Kidney epithelial cell (primary cell): ENCODE data around the gene FOXK1. TPM values are rescaled to one million over a fixed set of nuclear protein-coding genes. Genes with fewer than 3 reads are reported as not detected.

Experiments used
- DNase-seq: peaks from one replicate; pipeline ENCODE4 v3.0.0-alpha.2; 2010; ENCODE audit warnings: low read depth
- H3K27me3 ChIP-seq: 2 replicates; pipeline ENCODE4 v1.6.0; 2011; ENCODE audit warnings: low read length; ENCODE audit not compliant: control insufficient read depth, insufficient read depth
- H3K36me3 ChIP-seq: 2 replicates; pipeline ENCODE4 v1.5.1; 2011; ENCODE audit warnings: low read length; ENCODE audit not compliant: control insufficient read depth, insufficient read depth
- H3K4me3 ChIP-seq: 2 replicates; pipeline ENCODE4 v1.5.1; 2011; ENCODE audit warnings: low read depth, mild to moderate bottlenecking, control low read depth, low read length
- CTCF ChIP-seq: IDR thresholded peaks from 2 replicates; pipeline ENCODE4 v1.5.1; 2011; ENCODE audit warnings: mild to moderate bottlenecking, moderate library complexity, low read length, control low read depth, inconsistent platforms; ENCODE audit not compliant: insufficient read depth, poor library complexity, severe bottlenecking
- total RNA-seq: library from RNA; depleted of rRNA; stranded (reverse); fragments of >200 nt; gene quantifications from 2 replicates; pipeline ENCODE4 v1.2.3, GENCODE V29; 2015

Gene FOXK1
- total RNA-seq, 1 donor from 2014 or later = 48.2 TPM

- Histone ChIP-seq H3K36me3 (peaks cover 2% of the 10 kb centered on the region), H3K27me3 (no peaks in the 10 kb centered on the region), H3K4me3 (no peak overlapping the region)
- DNase-seq = peak; percentile 96
- TF ChIP-seq CTCF = no peak
Observed at GRCh38 chr7:4744391-4745264, 62.5 kb downstream of the FOXK1 start.

DNA sequence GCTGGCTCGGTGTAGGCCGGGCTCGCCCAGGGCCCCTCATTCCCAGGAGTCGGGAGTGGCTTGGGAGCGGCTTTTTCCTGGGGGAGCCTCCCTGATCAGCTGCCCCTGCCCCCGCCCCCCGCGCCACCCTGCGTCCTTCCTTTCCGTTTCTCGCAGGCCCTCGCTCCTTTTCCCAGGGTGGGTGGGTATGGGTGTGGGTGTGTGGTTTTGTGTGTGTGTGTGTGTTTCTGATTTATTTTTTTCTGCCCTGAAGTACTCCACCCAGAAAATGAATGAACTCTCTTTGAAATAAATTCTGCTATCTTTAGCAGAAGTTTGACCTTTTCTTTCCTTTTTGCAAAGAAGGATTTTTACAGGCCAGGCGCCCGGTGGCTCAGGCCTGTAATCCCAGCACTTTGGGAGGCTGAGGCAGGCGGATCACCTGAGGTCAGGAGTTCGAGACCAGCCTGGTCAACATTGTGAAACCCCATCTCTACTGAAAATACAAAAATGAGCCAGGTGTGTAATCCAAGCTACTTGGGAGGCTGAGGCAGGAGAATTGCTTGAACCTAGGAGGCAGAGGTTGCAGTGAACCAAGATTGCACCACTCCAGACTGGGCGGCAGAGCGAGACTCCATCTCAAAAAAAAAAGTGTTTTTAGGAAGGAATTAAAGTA is 63.3 kb downstream of the FOXK1 start:
- DNase-seq = no peak
- H3K36me3 ChIP-seq = peaks cover 2% of the 10 kb centered on the region
- H3K4me3 ChIP-seq = peak overlapping the region; percentile 15
- no peak for TF ChIP-seq CTCF
- no peaks in the 10 kb centered on the region for H3K27me3 ChIP-seq

- peak overlapping the region; percentile 15 for H3K4me3 ChIP-seq
- DNase-seq = no peak
- TF ChIP-seq CTCF = no peak
- no peaks in the 10 kb centered on the region for H3K27me3 ChIP-seq
- H3K36me3 ChIP-seq = peaks cover 2% of the 10 kb centered on the region
Observed at GRCh38 chr7:4745971-4746919, 64.2 kb downstream of the FOXK1 start.

DNA sequence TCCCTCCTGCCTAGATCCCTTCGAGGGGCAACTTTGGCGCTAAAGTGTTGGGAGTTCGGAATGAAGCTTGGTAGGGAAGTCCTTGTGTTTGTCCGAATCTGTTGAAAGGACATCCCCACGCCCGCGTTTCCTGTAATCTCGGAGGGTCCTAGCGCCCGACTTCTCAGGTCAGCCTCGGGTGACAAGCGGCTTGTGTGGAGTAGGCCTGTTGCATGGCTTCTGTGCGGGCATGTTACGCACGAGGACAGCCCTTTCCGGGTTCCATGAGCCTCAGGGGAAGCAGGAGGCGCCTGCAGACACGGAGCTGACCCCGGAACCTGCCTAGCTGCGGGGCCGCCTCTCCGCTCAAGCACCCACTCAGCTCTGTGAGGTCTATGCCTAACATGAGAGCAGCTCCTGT is 64.9 kb downstream of the FOXK1 start:
- peaks cover 2% of the 10 kb centered on the region for H3K36me3 ChIP-seq
- TF ChIP-seq CTCF = no peak
- H3K4me3 ChIP-seq = no peak overlapping the region
- no peak for DNase-seq
- H3K27me3 ChIP-seq = no peaks in the 10 kb centered on the region

DNA sequence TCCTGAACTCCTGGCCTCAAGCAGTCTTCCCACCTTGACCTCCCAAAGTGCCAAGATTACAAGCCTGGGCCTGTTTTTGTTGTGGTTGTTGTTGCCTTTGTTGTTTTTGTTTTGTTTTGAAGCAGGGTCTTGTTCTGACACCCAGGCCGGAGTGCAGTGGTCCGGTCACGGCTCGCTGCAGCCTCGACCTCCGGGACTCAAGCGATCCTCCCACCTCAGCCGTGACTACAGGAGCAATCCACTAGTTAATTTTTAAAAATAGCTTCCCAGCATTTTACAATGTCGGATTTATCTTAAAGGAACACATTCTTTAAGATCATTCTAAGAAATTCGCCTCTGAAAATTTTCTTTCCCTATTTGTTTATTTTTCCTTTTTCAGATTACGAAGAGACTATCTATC is 65.7 kb downstream of the FOXK1 start:
- TF ChIP-seq CTCF = no peak
- no peak for DNase-seq
- H3K36me3 ChIP-seq = peaks cover 2% of the 10 kb centered on the region
- no peak overlapping the region for H3K4me3 ChIP-seq
- no peaks in the 10 kb centered on the region for H3K27me3 ChIP-seq
